ENCODE measurements around the gene TWF2.
A peak's percentile ranks its signal among the peaks of the same experiment; 100 is the strongest.

The TWF2 gene

GRCh38 chr3:52248816-52249547 is 10.0 kb upstream of the TWF2 start:
- no peaks in the 10 kb centered on the region for H3K27me3 ChIP-seq (ENCODE audit: control insufficient read depth, insufficient read depth, low read length)
- H3K4me3 ChIP-seq (ENCODE audit: low read depth, low read length): no peak overlapping the region
- no peak overlapping the region for H3K4me2 ChIP-seq (ENCODE audit: low read length)
- H3K79me2 ChIP-seq: no peaks in the 10 kb centered on the region
- H3K4me1 ChIP-seq: no peaks in the 10 kb centered on the region
- no peaks in the 10 kb centered on the region for H3K9me3 ChIP-seq (ENCODE audit: control insufficient read depth, low read length)
- no peaks in the 10 kb centered on the region for H3K36me3 ChIP-seq (ENCODE audit: control insufficient read depth, insufficient read depth, low read length)
- H2AFZ ChIP-seq: no peak overlapping the region
- no peak overlapping the region for H3K27ac ChIP-seq
- no peak overlapping the region for H3K9ac ChIP-seq
- TF ChIP-seq CTCF (IDR thresholded peaks at IDR 0.05): no peak

GRCh38 chr3:52248165-52248541 is 9.2 kb upstream of the TWF2 start:
- H3K9me3 ChIP-seq (ENCODE audit: control insufficient read depth, low read length): no peaks in the 10 kb centered on the region
- H3K4me2 ChIP-seq (ENCODE audit: low read length): no peak overlapping the region
- H3K27ac ChIP-seq: no peak overlapping the region
- H3K4me3 ChIP-seq (ENCODE audit: low read depth, low read length): no peak overlapping the region
- H3K79me2 ChIP-seq: no peaks in the 10 kb centered on the region
- H3K27me3 ChIP-seq (ENCODE audit: control insufficient read depth, insufficient read depth, low read length): no peaks in the 10 kb centered on the region
- H3K9ac ChIP-seq: no peak overlapping the region
- no peaks in the 10 kb centered on the region for H3K4me1 ChIP-seq
- no peaks in the 10 kb centered on the region for H3K36me3 ChIP-seq (ENCODE audit: control insufficient read depth, insufficient read depth, low read length)
- no peak for TF ChIP-seq CTCF (IDR thresholded peaks at IDR 0.05)
- H2AFZ ChIP-seq: no peak overlapping the region

GRCh38 chr3:52247409-52248164 is 8.6 kb upstream of the TWF2 start:
- Histone ChIP-seq H3K4me1 (no peaks in the 10 kb centered on the region), H3K79me2 (no peaks in the 10 kb centered on the region), H3K9ac (no peak overlapping the region), H3K27ac (no peak overlapping the region), H3K9me3 (ENCODE audit: control insufficient read depth, low read length) (no peaks in the 10 kb centered on the region), H3K36me3 (ENCODE audit: control insufficient read depth, insufficient read depth, low read length) (no peaks in the 10 kb centered on the region), H3K4me2 (ENCODE audit: low read length) (no peak overlapping the region), H2AFZ (no peak overlapping the region), H3K4me3 (ENCODE audit: low read depth, low read length) (no peak overlapping the region), H3K27me3 (ENCODE audit: control insufficient read depth, insufficient read depth, low read length) (no peaks in the 10 kb centered on the region)
- no peak for TF ChIP-seq CTCF (IDR thresholded peaks at IDR 0.05)

- Histone ChIP-seq H3K36me3 (ENCODE audit: control insufficient read depth, insufficient read depth, low read length) (no peaks in the 10 kb centered on the region), H3K27ac (no peak overlapping the region), H3K27me3 (ENCODE audit: control insufficient read depth, insufficient read depth, low read length) (no peaks in the 10 kb centered on the region), H3K9me3 (ENCODE audit: control insufficient read depth, low read length) (no peaks in the 10 kb centered on the region), H3K4me2 (ENCODE audit: low read length) (peak overlapping the region; percentile 52), H3K4me1 (no peaks in the 10 kb centered on the region), H3K79me2 (no peaks in the 10 kb centered on the region), H3K9ac (no peak overlapping the region), H2AFZ (no peak overlapping the region), H3K4me3 (ENCODE audit: low read depth, low read length) (no peak overlapping the region)
- TF ChIP-seq CTCF (IDR thresholded peaks at IDR 0.05): no peak
Observed at GRCh38 chr3:52246728-52247408, 7.9 kb upstream of the TWF2 start.
